ENCODE data around the gene FOSL1. TPM values are rescaled to one million over a fixed set of nuclear protein-coding genes. Genes with fewer than 3 reads are reported as not detected.
"Not testable (repeated sequence)": the region's sequence is repeated elsewhere in the genome, so short reads cannot be mapped to it uniquely, and the experiment has no call there.

Gene FOSL1
- total RNA-seq, 4 donors from 2014 or later, result 11.9 to 72.7 (median 35.6) TPM

DNA sequence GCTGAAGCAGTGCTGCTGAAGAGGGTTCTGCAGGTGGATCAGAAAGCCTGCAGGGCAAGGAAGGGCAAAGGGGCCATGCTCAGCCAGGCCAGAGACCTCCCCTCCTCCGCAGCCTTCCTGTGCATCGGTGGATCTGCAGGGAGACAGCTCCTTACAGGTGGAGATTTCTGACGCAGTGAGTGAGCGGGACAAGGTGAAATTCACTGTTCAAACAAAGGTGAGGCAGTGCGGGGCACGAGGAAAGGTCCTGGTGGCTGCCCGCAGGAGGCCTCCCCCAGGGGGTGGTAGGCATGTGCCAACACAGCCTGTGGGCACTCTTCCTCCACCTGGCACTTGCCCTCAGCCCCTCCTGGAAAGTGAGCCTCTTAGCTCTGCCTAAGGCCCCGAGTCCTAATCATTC, 50.8 kb downstream of the FOSL1 start:
- Histone ChIP-seq H3K27ac (no peak overlapping the region), H3K4me1 (peaks cover 0 to 13% (median 0%) of the 10 kb centered on the region in 3 donors), H3K27me3 (no peaks in the 10 kb centered on the region), H3K4me3 (no peak overlapping the region), H3K36me3 (peaks cover 21 to 40% (median 24%) of the 10 kb centered on the region in 3 donors), H3K9me3 (no peaks in the 10 kb centered on the region)
- intact Hi-C loops (cut with DNase I), result no loop called here
- WGBS, 2 donors, result 37% methylated on average over 5 of the region's 8 CpGs; no CpG with 5 or more reads in 1 of the 2 donors
- no peak for TF ChIP-seq POLR2A (IDR thresholded peaks at IDR 0.05)
- TF ChIP-seq, protein P1, sequence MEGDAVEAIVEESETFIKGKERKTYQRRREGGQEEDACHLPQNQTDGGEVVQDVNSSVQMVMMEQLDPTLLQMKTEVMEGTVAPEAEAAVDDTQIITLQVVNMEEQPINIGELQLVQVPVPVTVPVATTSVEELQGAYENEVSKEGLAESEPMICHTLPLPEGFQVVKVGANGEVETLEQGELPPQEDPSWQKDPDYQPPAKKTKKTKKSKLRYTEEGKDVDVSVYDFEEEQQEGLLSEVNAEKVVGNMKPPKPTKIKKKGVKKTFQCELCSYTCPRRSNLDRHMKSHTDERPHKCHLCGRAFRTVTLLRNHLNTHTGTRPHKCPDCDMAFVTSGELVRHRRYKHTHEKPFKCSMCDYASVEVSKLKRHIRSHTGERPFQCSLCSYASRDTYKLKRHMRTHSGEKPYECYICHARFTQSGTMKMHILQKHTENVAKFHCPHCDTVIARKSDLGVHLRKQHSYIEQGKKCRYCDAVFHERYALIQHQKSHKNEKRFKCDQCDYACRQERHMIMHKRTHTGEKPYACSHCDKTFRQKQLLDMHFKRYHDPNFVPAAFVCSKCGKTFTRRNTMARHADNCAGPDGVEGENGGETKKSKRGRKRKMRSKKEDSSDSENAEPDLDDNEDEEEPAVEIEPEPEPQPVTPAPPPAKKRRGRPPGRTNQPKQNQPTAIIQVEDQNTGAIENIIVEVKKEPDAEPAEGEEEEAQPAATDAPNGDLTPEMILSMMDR (IDR thresholded peaks at IDR 0.05), result no peak
- DNase-seq, result no peak

GRCh38 chr11:65848693-65849092, 51.5 kb downstream of the FOSL1 start:
- WGBS, 2 donors, result 54 to 55% methylated on average over 6 to 7 of the region's 7 CpGs
- intact Hi-C loops (cut with DNase I); H3K27ac ChIP-seq; H3K4me3 ChIP-seq; H3K27me3 ChIP-seq; H3K9me3 ChIP-seq; H3K4me1 ChIP-seq; DNase-seq: not testable (repeated sequence)
- peaks cover 15 to 33% (median 17%) of the 10 kb centered on the region in 3 donors for H3K36me3 ChIP-seq

GRCh38 chr11:65847746-65848145, 52.4 kb downstream of the FOSL1 start:
- Histone ChIP-seq H3K27ac (no peak overlapping the region), H3K36me3 (peaks cover 6 to 24% (median 8%) of the 10 kb centered on the region in 3 donors), H3K4me1 (no peaks in the 10 kb centered on the region), H3K27me3 (no peaks in the 10 kb centered on the region), H3K4me3 (no peak overlapping the region), H3K9me3 (no peaks in the 10 kb centered on the region)
- TF ChIP-seq, protein P1 (IDR thresholded peaks at IDR 0.05), result no peak
- no peak for TF ChIP-seq POLR2A (IDR thresholded peaks at IDR 0.05)
- DNase-seq, result no peak
- WGBS, 2 donors, result 54 to 64% methylated on average over 2 to 3 of the region's 3 CpGs
- intact Hi-C loops (cut with DNase I), result no loop called here

GRCh38 chr11:65844231-65844872, 55.8 kb downstream of the FOSL1 start:
- no peaks in the 10 kb centered on the region for H3K36me3 ChIP-seq
- H3K4me1 ChIP-seq, result no peaks in the 10 kb centered on the region
- no peaks in the 10 kb centered on the region for H3K9me3 ChIP-seq
- WGBS, 2 donors, result 79 to 80% methylated on average over 9 to 10 of the region's 10 CpGs
- intact Hi-C loops (cut with DNase I), result no loop called here
- H3K27me3 ChIP-seq, result no peaks in the 10 kb centered on the region
- H3K27ac ChIP-seq, result no peak overlapping the region
- no peak overlapping the region for H3K4me3 ChIP-seq
- TF ChIP-seq, protein P1 (IDR thresholded peaks at IDR 0.05), result no peak
- TF ChIP-seq POLR2A (IDR thresholded peaks at IDR 0.05), result no peak
- DNase-seq, result no peak

- H3K4me3 ChIP-seq, result no peak overlapping the region
- no peak for TF ChIP-seq POLR2A (IDR thresholded peaks at IDR 0.05)
- TF ChIP-seq, protein P1 (IDR thresholded peaks at IDR 0.05), result no peak
- no peak overlapping the region for H3K27ac ChIP-seq
- no peaks in the 10 kb centered on the region for H3K27me3 ChIP-seq
- no peaks in the 10 kb centered on the region for H3K36me3 ChIP-seq
- H3K4me1 ChIP-seq, result no peaks in the 10 kb centered on the region
- WGBS, 2 donors, result 85 to 89% methylated on average over 3 of the region's 3 CpGs
- intact Hi-C loops (cut with DNase I), result no loop called here
- no peak for DNase-seq
- no peaks in the 10 kb centered on the region for H3K9me3 ChIP-seq
These were observed 56.4 kb downstream of the FOSL1 start for GRCh38 chr11:65843811-65844210.

- no peak for TF ChIP-seq POLR2A (IDR thresholded peaks at IDR 0.05)
- TF ChIP-seq, protein P1 (IDR thresholded peaks at IDR 0.05), result no peak
- whole genome bisulfite sequencing, 2 donors, result 71 to 80% methylated on average over 4 of the region's 4 CpGs
- H3K36me3 ChIP-seq, result no peaks in the 10 kb centered on the region
These were observed 58.0 kb downstream of the FOSL1 start for GRCh38 chr11:65842144-65842543.

More at GRCh38 chr11:65842144-65842543, 58.0 kb downstream of the FOSL1 start:
- Histone ChIP-seq H3K4me1 (no peaks in the 10 kb centered on the region), H3K27ac (no peak overlapping the region), H3K27me3 (no peaks in the 10 kb centered on the region), H3K9me3 (no peaks in the 10 kb centered on the region), H3K4me3 (no peak overlapping the region)
- intact Hi-C loops (cut with DNase I), result no loop called here
- no peak for DNase-seq
